ENCODE data around the gene FBXW12. TPM values are rescaled to one million over a fixed set of nuclear protein-coding genes. Genes with fewer than 3 reads are reported as not detected.
A peak's percentile ranks its signal among the peaks of the same experiment; 100 is the strongest.

The FBXW12 gene
- total and polyA plus RNA-seq, 4 donors = not detected

DNA sequence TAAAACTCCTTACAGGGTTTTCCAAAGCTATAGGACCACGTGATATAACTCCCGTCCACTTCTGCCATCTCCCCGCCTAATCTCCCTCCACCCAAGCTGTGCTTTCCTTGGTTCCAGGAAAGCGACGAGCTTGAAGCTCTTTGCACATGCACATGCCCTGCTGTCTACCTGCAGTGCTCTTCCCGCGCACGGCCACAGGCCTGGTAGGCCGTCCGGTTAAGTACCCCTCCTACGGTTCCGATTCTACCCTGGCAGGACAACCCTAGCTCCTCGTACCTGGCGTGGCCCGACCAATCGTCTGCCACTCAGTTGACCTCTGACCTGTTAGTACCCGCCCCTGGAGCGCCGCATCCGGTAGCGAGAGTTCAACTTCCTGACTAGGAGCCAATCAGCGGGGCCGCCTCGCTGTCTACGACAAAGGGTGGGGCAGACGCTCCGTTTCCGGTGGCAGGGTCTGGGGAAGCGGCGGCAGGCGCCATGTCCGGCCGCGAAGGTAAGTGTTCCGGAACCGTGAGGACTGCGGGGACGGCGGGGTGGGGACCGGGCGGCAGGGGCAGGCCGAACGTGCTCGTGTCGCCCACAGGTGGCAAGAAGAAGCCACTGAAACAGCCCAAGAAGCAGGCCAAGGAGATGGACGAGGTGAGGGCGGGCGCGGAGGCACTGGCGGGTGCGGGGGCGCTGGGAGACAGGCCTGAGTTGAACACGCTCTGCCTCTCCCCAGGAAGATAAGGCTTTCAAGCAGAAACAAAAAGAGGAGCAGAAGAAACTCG is 68.0 kb downstream of the FBXW12 start, which contains the start of the genes CCDC51 and TMA7 (continued):
- TF ChIP-seq, protein P1, sequence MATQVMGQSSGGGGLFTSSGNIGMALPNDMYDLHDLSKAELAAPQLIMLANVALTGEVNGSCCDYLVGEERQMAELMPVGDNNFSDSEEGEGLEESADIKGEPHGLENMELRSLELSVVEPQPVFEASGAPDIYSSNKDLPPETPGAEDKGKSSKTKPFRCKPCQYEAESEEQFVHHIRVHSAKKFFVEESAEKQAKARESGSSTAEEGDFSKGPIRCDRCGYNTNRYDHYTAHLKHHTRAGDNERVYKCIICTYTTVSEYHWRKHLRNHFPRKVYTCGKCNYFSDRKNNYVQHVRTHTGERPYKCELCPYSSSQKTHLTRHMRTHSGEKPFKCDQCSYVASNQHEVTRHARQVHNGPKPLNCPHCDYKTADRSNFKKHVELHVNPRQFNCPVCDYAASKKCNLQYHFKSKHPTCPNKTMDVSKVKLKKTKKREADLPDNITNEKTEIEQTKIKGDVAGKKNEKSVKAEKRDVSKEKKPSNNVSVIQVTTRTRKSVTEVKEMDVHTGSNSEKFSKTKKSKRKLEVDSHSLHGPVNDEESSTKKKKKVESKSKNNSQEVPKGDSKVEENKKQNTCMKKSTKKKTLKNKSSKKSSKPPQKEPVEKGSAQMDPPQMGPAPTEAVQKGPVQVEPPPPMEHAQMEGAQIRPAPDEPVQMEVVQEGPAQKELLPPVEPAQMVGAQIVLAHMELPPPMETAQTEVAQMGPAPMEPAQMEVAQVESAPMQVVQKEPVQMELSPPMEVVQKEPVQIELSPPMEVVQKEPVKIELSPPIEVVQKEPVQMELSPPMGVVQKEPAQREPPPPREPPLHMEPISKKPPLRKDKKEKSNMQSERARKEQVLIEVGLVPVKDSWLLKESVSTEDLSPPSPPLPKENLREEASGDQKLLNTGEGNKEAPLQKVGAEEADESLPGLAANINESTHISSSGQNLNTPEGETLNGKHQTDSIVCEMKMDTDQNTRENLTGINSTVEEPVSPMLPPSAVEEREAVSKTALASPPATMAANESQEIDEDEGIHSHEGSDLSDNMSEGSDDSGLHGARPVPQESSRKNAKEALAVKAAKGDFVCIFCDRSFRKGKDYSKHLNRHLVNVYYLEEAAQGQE (IDR thresholded peaks at IDR 0.05) = no peak
- TF ChIP-seq RXRA (IDR thresholded peaks at IDR 0.05) (peak; percentile 34 to 71), HNF4A (conservative IDR thresholded peaks at IDR 0.05) (peak in 1 of 2 donors; percentile 24)
- TF ChIP-seq, protein P2, sequence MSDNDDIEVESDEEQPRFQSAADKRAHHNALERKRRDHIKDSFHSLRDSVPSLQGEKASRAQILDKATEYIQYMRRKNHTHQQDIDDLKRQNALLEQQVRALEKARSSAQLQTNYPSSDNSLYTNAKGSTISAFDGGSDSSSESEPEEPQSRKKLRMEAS (IDR thresholded peaks at IDR 0.05) = peak; percentile 44

DNA sequence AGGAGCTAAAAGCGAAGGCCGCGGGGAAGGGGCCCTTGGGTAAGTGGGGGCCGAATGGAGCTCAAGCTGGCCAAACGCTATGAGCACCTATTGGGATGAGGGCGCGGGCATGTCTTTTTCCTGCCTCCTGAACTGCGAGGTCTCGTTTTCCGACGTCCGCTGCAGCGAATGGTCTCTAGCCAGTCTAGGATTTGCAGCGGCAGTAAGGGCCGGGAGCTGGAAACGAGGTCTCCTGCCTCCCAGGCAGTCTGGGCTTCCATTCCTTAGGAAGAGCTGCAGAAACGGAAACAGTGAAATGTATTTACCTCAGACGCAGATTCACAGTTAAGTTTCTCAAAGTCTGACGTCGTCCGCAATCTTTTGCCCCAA is 68.6 kb downstream of the FBXW12 start:
- Histone ChIP-seq H3K4me1 (ENCODE audit: control insufficient read depth in 4 of 4, insufficient read depth in 4 of 4, low read length in 3 of 4) (peaks cover 2 to 23% (median 14%) of the 10 kb centered on the region in 4 donors), H3K4me3 (ENCODE audit: low read depth in 1 of 3, low read length in 3 of 3) (peak overlapping the region; percentile 77 to 92 (median 80)), H3K9me3 (ENCODE audit: control insufficient read depth in 4 of 4, low read length in 3 of 4) (no peaks in the 10 kb centered on the region), H3K27me3 (ENCODE audit: control insufficient read depth in 4 of 4, insufficient read depth in 4 of 4, low read length in 3 of 4) (no peaks in the 10 kb centered on the region), H3K36me3 (ENCODE audit: control insufficient read depth in 4 of 4, insufficient read depth in 3 of 4, low read depth in 1 of 4, low read length in 3 of 4) (peaks cover 0 to 12% (median 4%) of the 10 kb centered on the region in 4 donors), H3K27ac (ENCODE audit: low read depth in 1 of 2, low read length in 2 of 2) (peak overlapping the region; percentile 87 to 89), H3K9ac (ENCODE audit: low read depth in 1 of 2, low read length in 2 of 2) (peak overlapping the region; percentile 40 to 61)
- no peak for DNase-seq (ENCODE audit: low spot score)
- 1% methylated on average over 21 of the region's 21 CpGs for WGBS
- TF ChIP-seq, protein P2 (IDR thresholded peaks at IDR 0.05) = no peak
- no peak for TF ChIP-seq HNF4G (IDR thresholded peaks at IDR 0.05)

DNA sequence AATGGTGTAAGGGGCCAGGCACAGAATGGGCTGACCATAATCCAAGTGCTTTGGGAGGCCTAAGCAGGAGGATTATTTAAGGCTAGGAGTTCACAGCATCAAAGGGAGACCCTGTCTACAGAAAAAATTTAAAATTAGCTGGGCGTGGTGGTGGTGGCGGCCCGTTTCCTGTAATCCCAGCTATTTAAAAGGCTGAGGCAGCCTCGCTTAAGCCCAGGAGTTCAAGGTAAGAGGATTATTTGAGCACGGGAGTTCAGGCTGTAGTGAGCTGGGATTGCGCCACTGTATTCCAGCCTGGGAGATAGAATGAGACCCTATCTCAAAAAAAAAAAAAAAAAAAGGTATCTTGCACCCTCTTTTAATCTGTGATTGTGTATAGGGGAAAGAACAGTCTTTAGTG is 69.9 kb downstream of the FBXW12 start:
- H3K36me3 ChIP-seq (ENCODE audit: control insufficient read depth in 4 of 4, insufficient read depth in 3 of 4, low read depth in 1 of 4, low read length in 3 of 4) = peaks cover 0 to 12% (median 4%) of the 10 kb centered on the region in 4 donors
- no peak overlapping the region for H3K27ac ChIP-seq (ENCODE audit: low read depth in 1 of 2, low read length in 2 of 2)
- WGBS = 81% methylated on average over 6 of the region's 6 CpGs
- H3K4me3 ChIP-seq (ENCODE audit: low read depth in 1 of 3, low read length in 3 of 3) = no peak overlapping the region
- TF ChIP-seq EGR1 (IDR thresholded peaks at IDR 0.05; ENCODE audit: low read depth in 2 of 2) (no peak), RAD21 (IDR thresholded peaks at IDR 0.05) (no peak), SP1 (IDR thresholded peaks at IDR 0.05) (no peak), JUND (IDR thresholded peaks at IDR 0.05) (no peak), FOXA2 (IDR thresholded peaks at IDR 0.05) (no peak)
- TF ChIP-seq, protein P3, sequence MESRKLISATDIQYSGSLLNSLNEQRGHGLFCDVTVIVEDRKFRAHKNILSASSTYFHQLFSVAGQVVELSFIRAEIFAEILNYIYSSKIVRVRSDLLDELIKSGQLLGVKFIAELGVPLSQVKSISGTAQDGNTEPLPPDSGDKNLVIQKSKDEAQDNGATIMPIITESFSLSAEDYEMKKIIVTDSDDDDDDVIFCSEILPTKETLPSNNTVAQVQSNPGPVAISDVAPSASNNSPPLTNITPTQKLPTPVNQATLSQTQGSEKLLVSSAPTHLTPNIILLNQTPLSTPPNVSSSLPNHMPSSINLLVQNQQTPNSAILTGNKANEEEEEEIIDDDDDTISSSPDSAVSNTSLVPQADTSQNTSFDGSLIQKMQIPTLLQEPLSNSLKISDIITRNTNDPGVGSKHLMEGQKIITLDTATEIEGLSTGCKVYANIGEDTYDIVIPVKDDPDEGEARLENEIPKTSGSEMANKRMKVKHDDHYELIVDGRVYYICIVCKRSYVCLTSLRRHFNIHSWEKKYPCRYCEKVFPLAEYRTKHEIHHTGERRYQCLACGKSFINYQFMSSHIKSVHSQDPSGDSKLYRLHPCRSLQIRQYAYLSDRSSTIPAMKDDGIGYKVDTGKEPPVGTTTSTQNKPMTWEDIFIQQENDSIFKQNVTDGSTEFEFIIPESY (IDR thresholded peaks at IDR 0.05) = no peak
- TF ChIP-seq, protein P1 (IDR thresholded peaks at IDR 0.05) = no peak
- H3K9me3 ChIP-seq (ENCODE audit: control insufficient read depth in 4 of 4, low read length in 3 of 4) = no peaks in the 10 kb centered on the region
- peaks cover 2 to 29% (median 21%) of the 10 kb centered on the region in 4 donors for H3K4me1 ChIP-seq (ENCODE audit: control insufficient read depth in 4 of 4, insufficient read depth in 4 of 4, low read length in 3 of 4)
- H3K9ac ChIP-seq (ENCODE audit: low read depth in 1 of 2, low read length in 2 of 2) = no peak overlapping the region
- no peaks in the 10 kb centered on the region for H3K27me3 ChIP-seq (ENCODE audit: control insufficient read depth in 4 of 4, insufficient read depth in 4 of 4, low read length in 3 of 4)
- DNase-seq (ENCODE audit: low spot score) = no peak
